GM21515 (cell line): ENCODE results near the gene MEF2A.
A peak's percentile ranks its signal among the peaks of the same experiment; 100 is the strongest.

Source experiments
- ATAC-seq: cut with Tn5 transposase; IDR thresholded peaks from one replicate; pipeline ENCODE4 v1.9.1; 2021; ENCODE audit not compliant: unreplicated experiment

The MEF2A gene

GRCh38 chr15:99753066-99753465, 187.3 kb downstream of the MEF2A start:
- no peak for ATAC-seq

GRCh38 chr15:99755692-99756409, 190.1 kb downstream of the MEF2A start:
- peak; percentile 89 for ATAC-seq

GRCh38 chr15:99762288-99762687, 196.5 kb downstream of the MEF2A start:
- no peak for ATAC-seq

- no peak for ATAC-seq
These were observed 198.0 kb downstream of the MEF2A start for GRCh38 chr15:99763827-99764226.

GRCh38 chr15:99764522-99764921, 198.7 kb downstream of the MEF2A start:
- no peak for ATAC-seq
